Smooth muscle cell (in vitro differentiated cells): ENCODE measurements around the gene ATP1B1. TPM values are rescaled to one million over a fixed set of nuclear protein-coding genes. Genes with fewer than 3 reads are reported as not detected.
A peak's percentile ranks its signal among the peaks of the same experiment; 100 is the strongest.

Source experiments
- DNase-seq: peaks from one replicate; lab custom pipeline; 2025; ENCODE audit not compliant: unreplicated experiment; lab: John Stamatoyannopoulos, UW
- H2AFZ ChIP-seq: fragments of 200-600 bp; sonication (generic); 2 replicates; pipeline ENCODE4 v1.6.0; 2016; ENCODE audit warnings: antibody characterized with exemption, low read depth, mild to moderate bottlenecking
- H3F3A ChIP-seq: fragments of 200-600 bp; sonication (generic); 2 replicates; pipeline ENCODE4 v1.6.0; 2017; ENCODE audit warnings: antibody characterized with exemption, low read depth
- H3K27ac ChIP-seq: fragments of 200-600 bp; sonication (generic); 2 replicates; pipeline ENCODE4 v1.5.1; 2016; ENCODE audit warnings: low read depth, mild to moderate bottlenecking
- H3K27me3 ChIP-seq: fragments of 200-600 bp; sonication (generic); 2 replicates; pipeline ENCODE4 v1.6.1; 2016; ENCODE audit warnings: low read depth, mild to moderate bottlenecking
- H3K36me3 ChIP-seq: fragments of 200-600 bp; sonication (generic); 2 replicates; pipeline ENCODE4 v1.5.1; 2016; ENCODE audit warnings: low read depth
- H3K4me1 ChIP-seq: fragments of 200-600 bp; sonication (generic); 2 replicates; pipeline ENCODE4 v1.5.1; 2016; ENCODE audit warnings: low read depth
- H3K4me2 ChIP-seq: fragments of 200-600 bp; sonication (generic); 2 replicates; pipeline ENCODE4 v1.6.0; 2016; ENCODE audit warnings: mild to moderate bottlenecking
- H3K4me3 ChIP-seq: fragments of 200-600 bp; sonication (generic); 2 replicates; pipeline ENCODE4 v1.5.1; 2016; ENCODE audit warnings: mild to moderate bottlenecking
- H3K79me2 ChIP-seq: fragments of 200-600 bp; sonication (generic); 2 replicates; pipeline ENCODE4 v1.6.0; 2016; ENCODE audit warnings: low read depth, mild to moderate bottlenecking
- H3K9ac ChIP-seq: fragments of 200-600 bp; sonication (generic); 2 replicates; pipeline ENCODE4 v1.6.0; 2016; ENCODE audit warnings: low read depth
- H3K9me3 ChIP-seq: fragments of 200-600 bp; sonication (generic); replicated peaks from 2 replicates; pipeline ENCODE4 v1.5.1; 2016; ENCODE audit warnings: low read depth
- H4K20me1 ChIP-seq: fragments of 200-600 bp; sonication (generic); 2 replicates; pipeline ENCODE4 v1.6.0; 2016; ENCODE audit warnings: low read depth
- WGBS: methylation state at CpG from one replicate; pipeline ENCODE4 v1.1.7; 2016; ENCODE audit warnings: low lambda C conversion rate; 5-methylcytosine and 5-hydroxymethylcytosine counted together
- polyA plus RNA-seq: library from polyadenylated mRNA; unstranded; fragments of >200 nt; fragmentation: Nextera tagmentation; extraction: Ambion mirVana; gene quantifications from 2 replicates; pipeline ENCODE4 v1.2.1, GENCODE V29; 2016
- small RNA-seq: library from RNA; depleted of rRNA; stranded (forward); fragments of <200 nt; gene quantifications from one replicate; pipeline ENCODE3, GENCODE V24; 2014
- total RNA-seq: library from RNA; depleted of rRNA; stranded (reverse); fragments of >200 nt; gene quantifications from 2 replicates; pipeline ENCODE4 v1.2.3, GENCODE V29; 2014
- TF ChIP-seq, protein P1 (sequence below): fragments of 200-600 bp; sonication (generic); IDR thresholded peaks from 2 replicates; pipeline ENCODE4 v1.5.1; 2017; ENCODE audit warnings: borderline replicate concordance, mild to moderate bottlenecking, antibody characterized with exemption; ENCODE audit not compliant: insufficient read depth, poor library complexity, severe bottlenecking

The ATP1B1 gene
- total and polyA plus RNA-seq, 2 experiments from 2014 or later: 144 to 347 TPM

DNA sequence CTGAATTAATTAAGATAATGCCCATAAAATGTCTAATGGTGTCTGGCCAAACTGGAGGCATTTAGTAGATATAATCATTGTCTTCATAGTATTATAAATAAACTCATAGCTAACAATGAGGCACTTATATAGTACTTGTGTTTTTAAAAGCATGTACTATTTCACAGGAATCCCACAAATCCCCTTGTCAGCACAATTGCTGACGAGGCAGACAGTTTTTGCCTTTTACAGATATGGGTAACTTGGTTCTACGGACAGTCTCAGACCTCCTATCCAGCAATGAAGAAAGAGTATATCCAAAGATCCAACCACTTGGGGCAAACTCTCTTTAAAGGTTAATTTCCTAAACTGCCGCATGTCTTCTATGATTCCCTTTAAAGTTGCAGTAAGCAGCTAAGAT, 73.7 kb downstream of the ATP1B1 start:
- Histone ChIP-seq H3F3A (no peaks in the 10 kb centered on the region), H3K4me3 (no peak overlapping the region), H2AFZ (no peak overlapping the region), H3K79me2 (no peaks in the 10 kb centered on the region), H4K20me1 (no peaks in the 10 kb centered on the region), H3K9ac (no peak overlapping the region), H3K27me3 (no peaks in the 10 kb centered on the region), H3K9me3 (no peaks in the 10 kb centered on the region), H3K36me3 (no peaks in the 10 kb centered on the region), H3K4me2 (peak overlapping the region; percentile 68), H3K27ac (no peak overlapping the region), H3K4me1 (no peaks in the 10 kb centered on the region)
- TF ChIP-seq, protein P1, sequence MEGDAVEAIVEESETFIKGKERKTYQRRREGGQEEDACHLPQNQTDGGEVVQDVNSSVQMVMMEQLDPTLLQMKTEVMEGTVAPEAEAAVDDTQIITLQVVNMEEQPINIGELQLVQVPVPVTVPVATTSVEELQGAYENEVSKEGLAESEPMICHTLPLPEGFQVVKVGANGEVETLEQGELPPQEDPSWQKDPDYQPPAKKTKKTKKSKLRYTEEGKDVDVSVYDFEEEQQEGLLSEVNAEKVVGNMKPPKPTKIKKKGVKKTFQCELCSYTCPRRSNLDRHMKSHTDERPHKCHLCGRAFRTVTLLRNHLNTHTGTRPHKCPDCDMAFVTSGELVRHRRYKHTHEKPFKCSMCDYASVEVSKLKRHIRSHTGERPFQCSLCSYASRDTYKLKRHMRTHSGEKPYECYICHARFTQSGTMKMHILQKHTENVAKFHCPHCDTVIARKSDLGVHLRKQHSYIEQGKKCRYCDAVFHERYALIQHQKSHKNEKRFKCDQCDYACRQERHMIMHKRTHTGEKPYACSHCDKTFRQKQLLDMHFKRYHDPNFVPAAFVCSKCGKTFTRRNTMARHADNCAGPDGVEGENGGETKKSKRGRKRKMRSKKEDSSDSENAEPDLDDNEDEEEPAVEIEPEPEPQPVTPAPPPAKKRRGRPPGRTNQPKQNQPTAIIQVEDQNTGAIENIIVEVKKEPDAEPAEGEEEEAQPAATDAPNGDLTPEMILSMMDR: no peak
- 33% methylated on average over 3 of the region's 3 CpGs for WGBS
- DNase-seq: no peak

Small RNA genes within 50 kb of the gene (small RNA-seq; reads per million reads assigned to genes)
- gene RNA5SP66: not detected
